Right renal pelvis (tissue), 4 donors: ENCODE measurements around the gene ADGRB3. TPM values are rescaled to one million over a fixed set of nuclear protein-coding genes. Genes with fewer than 3 reads are reported as not detected.
"Not testable (repeated sequence)": the region's sequence is repeated elsewhere in the genome, so short reads cannot be mapped to it uniquely, and the experiment has no call there.

Experiments
- DNase-seq, 4 donors: peaks; one replicate each; pipeline ENCODE4 v3.0.0-alpha.2; 2013; ENCODE audit warnings: low read depth in 4 of 4, low spot score in 3 of 4, missing footprints in 1 of 4
- polyA plus RNA-seq, 4 donors: library from polyadenylated mRNA; unstranded; fragments of 120-200 nt; gene quantifications; one replicate each; pipeline ENCODE4 v1.2.1, GENCODE V29; 2013; ENCODE audit not compliant: insufficient read length in 4 of 4

Gene ADGRB3
- polyA plus RNA-seq, 4 donors, result 4.2 to 5.5 (median 4.9) TPM

- DNase-seq, result no peak
Measured at GRCh38 chr6:68732423-68732822, 97.3 kb downstream of the ADGRB3 start.

GRCh38 chr6:68735866-68736265 is 100.8 kb downstream of the ADGRB3 start:
- no peak for DNase-seq

GRCh38 chr6:68737061-68737460 is 102.0 kb downstream of the ADGRB3 start:
- DNase-seq, result no peak

- DNase-seq, result no peak
Measured at GRCh38 chr6:68738039-68738438, 103.0 kb downstream of the ADGRB3 start.

GRCh38 chr6:68740828-68741500 is 105.9 kb downstream of the ADGRB3 start:
- no peak for DNase-seq

- no peak for DNase-seq
Measured at GRCh38 chr6:68741501-68742386, 106.7 kb downstream of the ADGRB3 start.

- no peak for DNase-seq
Measured at GRCh38 chr6:68743099-68743498, 108.0 kb downstream of the ADGRB3 start.

GRCh38 chr6:68744376-68744775 is 109.3 kb downstream of the ADGRB3 start:
- not testable (repeated sequence) for DNase-seq

GRCh38 chr6:68746376-68746775 is 111.3 kb downstream of the ADGRB3 start:
- no peak for DNase-seq

GRCh38 chr6:68747110-68747790 is 112.2 kb downstream of the ADGRB3 start:
- DNase-seq, result no peak

- not testable (repeated sequence) for DNase-seq
Measured at GRCh38 chr6:68747832-68748231, 112.8 kb downstream of the ADGRB3 start.

GRCh38 chr6:68754681-68755213 is 119.7 kb downstream of the ADGRB3 start:
- DNase-seq, result no peak

- DNase-seq, result no peak
Measured at GRCh38 chr6:68756454-68757375, 121.6 kb downstream of the ADGRB3 start.

GRCh38 chr6:68757821-68758220 is 122.7 kb downstream of the ADGRB3 start:
- no peak for DNase-seq

GRCh38 chr6:68758559-68758958 is 123.5 kb downstream of the ADGRB3 start:
- no peak for DNase-seq

GRCh38 chr6:68760485-68760884 is 125.4 kb downstream of the ADGRB3 start:
- DNase-seq, result no peak

GRCh38 chr6:68760941-68761676 is 126.0 kb downstream of the ADGRB3 start:
- DNase-seq, result no peak

GRCh38 chr6:68761985-68762384 is 126.9 kb downstream of the ADGRB3 start:
- DNase-seq, result no peak

GRCh38 chr6:68771426-68771825 is 136.3 kb downstream of the ADGRB3 start:
- DNase-seq, result no peak
